H1 (cell line): ENCODE results near the gene TESMIN. TPM values are rescaled to one million over a fixed set of nuclear protein-coding genes. Genes with fewer than 3 reads are reported as not detected.

Experiments used
- CTCF ChIA-PET: fragments of 300-600 bp; sonication (Branson Sonifier 250); formaldehyde crosslinking; loops from one replicate; lab custom pipeline; 2021; ENCODE audit not compliant: partially characterized antibody; lab: Charles Lee
- POLR2A ChIA-PET: fragments of 300-600 bp; sonication (Branson Sonifier 250); formaldehyde crosslinking; loops from one replicate; lab custom pipeline; 2021; ENCODE audit warnings: inconsistent platforms; ENCODE audit not compliant: partially characterized antibody; lab: Charles Lee
- DNase-seq, 2 experiments: peaks; one replicate each; pipeline versions ENCODE4 v3.0.0 to v3.0.0-alpha.2; 2010 to 2022; ENCODE audit warnings: low spot score in 2 of 2, low read depth in 1 of 2, mixed read lengths in 1 of 2
- FAIRE-seq: peaks from 2 replicates; lab custom pipeline; 2011; peaks lifted over from hg19 to GRCh38; lab: Jason Lieb, UNC
- H2AFZ ChIP-seq: 2 replicates; pipeline ENCODE4 v1.8.1; 2012; ENCODE audit warnings: low read length, inconsistent platforms
- H2AK5ac ChIP-seq: 2 replicates; pipeline ENCODE4 v1.6.1; 2013; ENCODE audit warnings: low read depth, low read length
- H2BK120ac ChIP-seq: replicated peaks from 2 replicates; pipeline ENCODE3; 2013; ENCODE audit warnings: low read depth, low read length, inconsistent platforms
- H2BK12ac ChIP-seq: 2 replicates; pipeline ENCODE4 v1.6.1; 2013; ENCODE audit warnings: low read depth, low read length
- H2BK15ac ChIP-seq: 2 replicates; pipeline ENCODE4 v1.6.1; 2013; ENCODE audit warnings: low read length
- H2BK20ac ChIP-seq: 2 replicates; pipeline ENCODE4 v1.6.1; 2013; ENCODE audit warnings: low read length
- H2BK5ac ChIP-seq: 2 replicates; pipeline ENCODE4 v1.6.1; 2013; ENCODE audit warnings: low read depth, low read length
- H3K14ac ChIP-seq: 2 replicates; pipeline ENCODE4 v1.6.1; 2013; ENCODE audit warnings: inconsistent platforms; ENCODE audit not compliant: insufficient read length
- H3K18ac ChIP-seq: 2 replicates; pipeline ENCODE4 v1.6.1; 2013; ENCODE audit warnings: low read length; ENCODE audit errors: extremely low read depth
- H3K23ac ChIP-seq: 2 replicates; pipeline ENCODE4 v1.6.1; 2013; ENCODE audit warnings: inconsistent platforms; ENCODE audit not compliant: insufficient read length
- H3K23me2 ChIP-seq: 2 replicates; pipeline ENCODE4 v1.6.1; 2013; ENCODE audit warnings: low read depth, low read length
- H3K27ac ChIP-seq: 2 replicates; pipeline ENCODE4 v1.6.1; 2011; ENCODE audit warnings: low read depth, low read length, inconsistent platforms
- H3K27me3 ChIP-seq, 4 experiments: replicated peaks in 1 of 4; 1 replicate in 1 of 4; 2 replicates in 3 of 4; pipeline versions ENCODE4 v1.6.1 to v1.8.1; 2011 to 2013; ENCODE audit warnings: low read length in 3 of 4, mild to moderate bottlenecking in 3 of 4, inconsistent platforms in 2 of 4, mixed read lengths in 2 of 4, moderate library complexity in 1 of 4; ENCODE audit not compliant: control insufficient read depth in 3 of 4, insufficient read depth in 3 of 4; ENCODE audit errors: extremely low read depth in 1 of 4
- H3K36me3 ChIP-seq, 4 experiments: 2 replicates each; pipeline versions ENCODE4 v1.6.1 to v1.8.1; 2011 to 2013; ENCODE audit warnings: mild to moderate bottlenecking in 4 of 4, low read length in 3 of 4, moderate library complexity in 2 of 4, control low read depth in 1 of 4, inconsistent platforms in 1 of 4; ENCODE audit not compliant: insufficient read depth in 4 of 4, control insufficient read depth in 2 of 4
- H3K4ac ChIP-seq: replicated peaks from 2 replicates; pipeline ENCODE3; 2013; ENCODE audit warnings: low read length, low read depth, mixed read lengths, inconsistent platforms; ENCODE audit not compliant: insufficient read length
- H3K4me1 ChIP-seq, 4 experiments: replicated peaks in 1 of 4; 1 replicate in 1 of 4; 2 replicates in 3 of 4; pipeline versions ENCODE4 v1.6.1 to v1.8.1; 2011 to 2013; ENCODE audit warnings: low read length in 3 of 4, inconsistent platforms in 2 of 4, mixed read lengths in 1 of 4; ENCODE audit not compliant: insufficient read depth in 4 of 4, control insufficient read depth in 3 of 4
- H3K4me2 ChIP-seq, 2 experiments: 2 replicates each; pipeline versions ENCODE4 v1.6.1 to v1.8.1; 2011 to 2013; ENCODE audit warnings: low read depth in 2 of 2, low read length in 2 of 2, control low read depth in 1 of 2, inconsistent platforms in 1 of 2, mild to moderate bottlenecking in 1 of 2; ENCODE audit not compliant: insufficient read depth in 1 of 2
- H3K4me3 ChIP-seq, 4 experiments: fragments of 200-600, 300-600 bp in 1 of 4; sonication (generic), shearing (Covaris generic), sonication (Bioruptor Twin) in 1 of 4; 2 replicates each; pipeline versions ENCODE4 v1.5.1 to v1.8.1; 2011 to 2016; ENCODE audit warnings: low read length in 4 of 4, low read depth in 3 of 4, control low read depth in 2 of 4, inconsistent platforms in 2 of 4, mild to moderate bottlenecking in 2 of 4, mixed read lengths in 1 of 4, moderate library complexity in 1 of 4; ENCODE audit not compliant: insufficient read depth in 2 of 4; ENCODE audit errors: extremely low read depth in 1 of 4
- H3K56ac ChIP-seq: replicated peaks from 2 replicates; pipeline ENCODE3; 2013; ENCODE audit warnings: low read depth, mild to moderate bottlenecking, mixed read lengths, low read length, inconsistent platforms; ENCODE audit not compliant: insufficient read length
- H3K79me1 ChIP-seq: 2 replicates; pipeline ENCODE4 v1.6.1; 2013; ENCODE audit warnings: low read depth, low read length, control low read depth
- H3K79me2 ChIP-seq, 2 experiments: 2 replicates each; pipeline versions ENCODE4 v1.6.1 to v1.8.1; 2012 to 2013; ENCODE audit warnings: low read length in 2 of 2, mild to moderate bottlenecking in 2 of 2, inconsistent platforms in 1 of 2; ENCODE audit not compliant: insufficient read depth in 2 of 2, control insufficient read depth in 1 of 2
- H3K9ac ChIP-seq, 4 experiments: replicated peaks in 1 of 4; 1 replicate in 1 of 4; 2 replicates in 3 of 4; pipeline versions ENCODE4 v1.6.1 to v1.8.1; 2011 to 2013; ENCODE audit warnings: low read depth in 3 of 4, low read length in 3 of 4, control low read depth in 2 of 4, mild to moderate bottlenecking in 2 of 4, moderate library complexity in 2 of 4, inconsistent platforms in 1 of 4; ENCODE audit errors: extremely low read depth in 1 of 4
- H3K9me3 ChIP-seq, 2 experiments: 2 replicates each; pipeline versions ENCODE4 v1.6.1 to v1.8.1; 2012 to 2013; ENCODE audit warnings: mild to moderate bottlenecking in 2 of 2, moderate library complexity in 2 of 2, control low read depth in 1 of 2, inconsistent platforms in 1 of 2, low read depth in 1 of 2, low read length in 1 of 2, mixed read lengths in 1 of 2; ENCODE audit not compliant: insufficient read depth in 2 of 2
- H4K20me1 ChIP-seq, 2 experiments: replicated peaks in 1 of 2; 2 replicates each; pipeline versions ENCODE3 to v1.8.1; 2011 to 2013; ENCODE audit warnings: inconsistent platforms in 2 of 2, low read length in 2 of 2, mild to moderate bottlenecking in 1 of 2; ENCODE audit not compliant: insufficient read depth in 2 of 2, control insufficient read depth in 1 of 2
- H4K5ac ChIP-seq: 2 replicates; pipeline ENCODE4 v1.6.1; 2013; ENCODE audit warnings: low read length, low read depth, mixed read lengths, inconsistent platforms; ENCODE audit not compliant: insufficient read length
- H4K8ac ChIP-seq: 2 replicates; pipeline ENCODE4 v1.8.0; 2013; ENCODE audit warnings: mild to moderate bottlenecking, moderate library complexity, low read length, inconsistent platforms; ENCODE audit not compliant: insufficient read depth; ENCODE audit errors: extremely low read depth
- H4K91ac ChIP-seq: replicated peaks from 2 replicates; pipeline ENCODE3; 2013; ENCODE audit warnings: low read length, mixed read lengths, inconsistent platforms; ENCODE audit not compliant: insufficient read length
- ATF2 ChIP-seq: IDR thresholded peaks from 2 replicates; pipeline ENCODE4 v1.6.1; 2012; ENCODE audit warnings: low read length, inconsistent platforms
- BRCA1 ChIP-seq: IDR thresholded peaks from 2 replicates; pipeline ENCODE4 v1.6.1; 2012; ENCODE audit warnings: low read depth, low read length, improper control_type of control experiment
- CHD1 ChIP-seq: IDR thresholded peaks from 2 replicates; pipeline ENCODE4 v1.6.1; 2012; ENCODE audit warnings: low read depth, low read length, improper control_type of control experiment
- E2F6 ChIP-seq: IDR thresholded peaks from 2 replicates; pipeline ENCODE4 v1.6.1; 2012; ENCODE audit warnings: inconsistent platforms
- HDAC6 ChIP-seq: IDR thresholded peaks from one replicate; pipeline ENCODE4 v1.7.1; 2012; ENCODE audit warnings: low read depth, mild to moderate bottlenecking, inconsistent platforms, low read length, moderate library complexity
- JUN ChIP-seq: IDR thresholded peaks from 2 replicates; pipeline ENCODE4 v1.6.1; 2011; ENCODE audit warnings: low read depth, mild to moderate bottlenecking, improper control_type of control experiment, low read length
- KDM5A ChIP-seq: fragments of 200-600 bp; IDR thresholded peaks from 2 replicates; pipeline ENCODE4 v1.7.1; 2012; ENCODE audit warnings: mild to moderate bottlenecking, low read length, inconsistent platforms, mixed read lengths
- NRF1 ChIP-seq: IDR thresholded peaks from 2 replicates; pipeline ENCODE4 v1.6.1; 2011; ENCODE audit warnings: mild to moderate bottlenecking, low read depth, low read length, improper control_type of control experiment
- PHF8 ChIP-seq: fragments of 200-600 bp; sonication (generic); conservative IDR thresholded peaks from 2 replicates; pipeline ENCODE4 v1.7.1; 2012; ENCODE audit warnings: low read depth, mild to moderate bottlenecking, inconsistent platforms, low read length, moderate library complexity
- POLR2AphosphoS5 ChIP-seq: IDR thresholded peaks from 2 replicates; pipeline ENCODE4 v1.6.1; 2011; ENCODE audit warnings: low read depth, low read length
- SP4 ChIP-seq: IDR thresholded peaks from 2 replicates; pipeline ENCODE4 v1.6.1; 2012; ENCODE audit warnings: low read length, inconsistent platforms
- TAF1 ChIP-seq: IDR thresholded peaks from 2 replicates; pipeline ENCODE4 v1.6.1; 2011; ENCODE audit warnings: mild to moderate bottlenecking, low read depth, low read length
- YY1 ChIP-seq: IDR thresholded peaks from 2 replicates; pipeline ENCODE4 v1.6.1; 2011; ENCODE audit warnings: low read depth, mild to moderate bottlenecking, low read length
- WGBS, 2 experiments: shearing (Covaris generic) in 1 of 2; methylation state at CpG; one replicate each; pipeline versions ENCODE4 v1.1.6 to v1.1.7; 2013 to 2015; ENCODE audit warnings: low lambda C conversion rate in 2 of 2, mixed read lengths in 2 of 2, inconsistent platforms in 1 of 2, low coverage in 1 of 2, missing lambda C conversion rate in 1 of 2; ENCODE audit not compliant: insufficient replicate concordance in 2 of 2, insufficient coverage in 1 of 2, insufficient read length in 1 of 2; ENCODE audit errors: extremely low coverage in 1 of 2, missing lambda C conversion rate in 1 of 2; 5-methylcytosine and 5-hydroxymethylcytosine counted together
- polyA plus RNA-seq, 7 experiments: library from polyadenylated mRNA; depleted of rRNA in 3 of 7; stranded (reverse) in 5 of 7; unstranded in 2 of 7; fragments of >200 nt in 5 of 7; fragments of 200-250 nt in 2 of 7; gene quantifications; 1 replicate in 5 of 7; 2 replicates in 1 of 7; 4 replicates in 1 of 7; pipeline versions ENCODE4 v1.2.1 to v1.2.3, GENCODE V29; 2011 to 2013; ENCODE audit warnings: missing spikeins in 2 of 7, mixed read lengths in 2 of 7
- total RNA-seq: library from RNA; stranded (reverse); fragmentation: NEBNext Ultra II Directional; extraction: Animal tissue kit (Norgen Biotek cat#: 25700); gene quantifications from 2 replicates; pipeline ENCODE4 v1.2.1, GENCODE V29; 2021

The TESMIN gene
- total and polyA plus RNA-seq, 2 of the 8 experiments (the other 6 are each of a cell fraction or from before 2014, with no cell fraction given) = 22.6 to 61.1 TPM

- Histone ChIP-seq H4K5ac (no peak overlapping the region), H3K36me3 (peaks cover 3 to 29% (median 14%) of the 10 kb centered on the region in 4 experiments; a peak in 7 of 8 replicates), H3K79me2 (no peaks in the 10 kb centered on the region), H3K56ac (no peak overlapping the region), H3K14ac (no peak overlapping the region), H3K4me3 (no peak overlapping the region), H2BK12ac (no peak overlapping the region), H3K4ac (no peak overlapping the region), H3K4me1 (no peaks in the 10 kb centered on the region), H3K9me3 (no peaks in the 10 kb centered on the region), H3K9ac (no peak overlapping the region), H2BK5ac (no peak overlapping the region), H3K79me1 (0 out of 2 replicates have a peak, but pooled peaks cover 3% of the 10 kb centered on the region), H3K23me2 (no peaks in the 10 kb centered on the region), H2BK120ac (no peak overlapping the region), H3K23ac (no peak overlapping the region), H2BK20ac (no peak overlapping the region), H4K91ac (no peak overlapping the region), H4K8ac (no peak overlapping the region), H2AFZ (no peak overlapping the region), H3K4me2 (no peak overlapping the region), H3K27me3 (no peaks in the 10 kb centered on the region), H3K18ac (no peak overlapping the region), H2BK15ac (no peak overlapping the region), H2AK5ac (no peak overlapping the region), H3K27ac (no peak overlapping the region), H4K20me1 (peaks cover 2% of the 10 kb centered on the region in 2 experiments)
- ChIA-PET CTCF (interaction anchor here (0.6 to 1.4 kb wide), 2 partner anchors 22 to 63 kb away, joined by 3 read pairs; no protein-coding TSS in a partner anchor), POLR2A (no interaction called here)
- 91% methylated on average over 6 of the region's 6 CpGs; no CpG with 5 or more reads in 1 of the 2 experiments for WGBS, 2 experiments
- DNase-seq = no peak
- no peak for FAIRE-seq
- TF ChIP-seq HDAC6 (no peak), YY1 (no peak), SP4 (no peak), CHD1 (no peak), KDM5A (no peak), NRF1 (no peak), TAF1 (no peak), POLR2AphosphoS5 (no peak), ATF2 (no peak), E2F6 (no peak), JUN (no peak), BRCA1 (no peak), PHF8 (no peak)
Observed at GRCh38 chr11:68735646-68736045, 15.7 kb downstream of the TESMIN start.
